ENCODE results near the gene PTPRT. TPM values are rescaled to one million over a fixed set of nuclear protein-coding genes. Genes with fewer than 3 reads are reported as not detected.

Gene PTPRT
- total RNA-seq, 1 experiment from 2014 or later = not detected

GRCh38 chr20:42336576-42336975, 853.1 kb downstream of the PTPRT start:
- ChIA-PET CTCF (no interaction called here), POLR2A (no interaction called here)
- intact Hi-C loops (cut with micrococcal nuclease; ENCODE audit: unreplicated experiment) = no loop called here
- in situ Hi-C loops (cut with HindIII; ENCODE audit: low pct_unique_long_range_greater_than_20kb, low sequenced_read_pairs) = no loop called here
- no peak for DNase-seq (ENCODE audit: low read depth, low spot score)
- ATAC-seq = no peak
- Histone ChIP-seq H3K4me3 (ENCODE audit: low read depth in 2 of 2, low read length in 2 of 2) (no peak overlapping the region), H3K4me1 (ENCODE audit: control insufficient read depth, insufficient read depth, low read length) (no peaks in the 10 kb centered on the region), H3K9me3 (ENCODE audit: control insufficient read depth, insufficient read depth, low read depth, low read length) (no peaks in the 10 kb centered on the region; the same call in 1 of the 2 replicates), H3K27ac (ENCODE audit: low read length) (no peak overlapping the region), H3K36me3 (ENCODE audit: control insufficient read depth, insufficient read depth, low read length) (no peaks in the 10 kb centered on the region), H3K27me3 (ENCODE audit: control insufficient read depth, insufficient read depth, low read length) (no peaks in the 10 kb centered on the region)
- no peak for TF ChIP-seq REST (IDR thresholded peaks at IDR 0.05; ENCODE audit: insufficient read depth in 1 of 2, low read depth in 2 of 2, low read length in 1 of 2)
- TF ChIP-seq POLR2AphosphoS5 (IDR thresholded peaks at IDR 0.05; ENCODE audit: low read depth, low read length) = no peak
- no peak for TF ChIP-seq SIN3A (IDR thresholded peaks at IDR 0.05; ENCODE audit: borderline replicate concordance, insufficient read depth, low read depth, low read length)
- no peak for TF ChIP-seq TCF7L2 (IDR thresholded peaks at IDR 0.05; ENCODE audit: low read depth, low read length)
- no peak for TF ChIP-seq CTCF (IDR thresholded peaks at IDR 0.05)
- BruUV-seq (replicated peaks) = no TSS peak

GRCh38 chr20:42319252-42320013, 870.3 kb downstream of the PTPRT start:
- CTCF ChIA-PET = no interaction called here
- TF ChIP-seq SIN3A (IDR thresholded peaks at IDR 0.05; ENCODE audit: borderline replicate concordance, insufficient read depth, low read depth, low read length) = no peak
- no peak for TF ChIP-seq REST (IDR thresholded peaks at IDR 0.05; ENCODE audit: insufficient read depth in 1 of 2, low read depth in 2 of 2, low read length in 1 of 2)
- TF ChIP-seq TCF7L2 (IDR thresholded peaks at IDR 0.05; ENCODE audit: low read depth, low read length) = no peak
- TF ChIP-seq CTCF (IDR thresholded peaks at IDR 0.05) = no peak
- TF ChIP-seq POLR2AphosphoS5 (IDR thresholded peaks at IDR 0.05; ENCODE audit: low read depth, low read length) = no peak
- no peaks in the 10 kb centered on the region for H3K36me3 ChIP-seq (ENCODE audit: control insufficient read depth, insufficient read depth, low read length)
- no peaks in the 10 kb centered on the region for H3K27me3 ChIP-seq (ENCODE audit: control insufficient read depth, insufficient read depth, low read length)
- intact Hi-C loops (cut with micrococcal nuclease; ENCODE audit: unreplicated experiment) = no loop called here
- no peak for ATAC-seq
- no peaks in the 10 kb centered on the region for H3K9me3 ChIP-seq (ENCODE audit: control insufficient read depth, insufficient read depth, low read depth, low read length)
- no peak overlapping the region for H3K4me3 ChIP-seq (ENCODE audit: low read depth in 2 of 2, low read length in 2 of 2)
- no peak for DNase-seq (ENCODE audit: low read depth, low spot score)
- H3K27ac ChIP-seq (ENCODE audit: low read length) = no peak overlapping the region
- in situ Hi-C loops (cut with HindIII; ENCODE audit: low pct_unique_long_range_greater_than_20kb, low sequenced_read_pairs) = no loop called here
- POLR2A ChIA-PET = no interaction called here
- BruUV-seq (replicated peaks) = no TSS peak
- no peaks in the 10 kb centered on the region for H3K4me1 ChIP-seq (ENCODE audit: control insufficient read depth, insufficient read depth, low read length)

Measured in Panc1 (cell line).